ENCODE data around the gene RAPGEF5. TPM values are rescaled to one million over a fixed set of nuclear protein-coding genes. Genes with fewer than 3 reads are reported as not detected.

Gene RAPGEF5
- total RNA-seq, 1 experiment from 2014 or later: 16.4 TPM

GRCh38 chr7:22128528-22128920, 228.4 kb downstream of the RAPGEF5 start:
- no peaks in the 10 kb centered on the region for H3K9me3 ChIP-seq (ENCODE audit: insufficient read depth, low read depth)
- POLR2A ChIA-PET (ENCODE audit: unreplicated experiment): no interaction called here
- no peaks in the 10 kb centered on the region for H3K4me1 ChIP-seq (replicated peaks; ENCODE audit: insufficient read depth)
- H3K27me3 ChIP-seq (ENCODE audit: insufficient read depth, low read depth): no peaks in the 10 kb centered on the region
- H3K36me3 ChIP-seq (ENCODE audit: low read depth): no peaks in the 10 kb centered on the region
- CTCF ChIA-PET: no interaction called here
- no peak overlapping the region for H3K4me2 ChIP-seq
- H3K9me2 ChIP-seq (ENCODE audit: insufficient read depth): no peaks in the 10 kb centered on the region
- H3K4me3 ChIP-seq: no peak overlapping the region
- BruUV-seq (replicated peaks): no TSS peak
- H3K79me2 ChIP-seq (ENCODE audit: low read depth): no peaks in the 10 kb centered on the region
- no peaks in the 10 kb centered on the region for H3F3A ChIP-seq (ENCODE audit: insufficient read depth, low read depth)
- no peak overlapping the region for H2AFZ ChIP-seq
- no peak for TF ChIP-seq EZH2 (IDR thresholded peaks at IDR 0.05; ENCODE audit: low read depth)
- TF ChIP-seq, protein P1, sequence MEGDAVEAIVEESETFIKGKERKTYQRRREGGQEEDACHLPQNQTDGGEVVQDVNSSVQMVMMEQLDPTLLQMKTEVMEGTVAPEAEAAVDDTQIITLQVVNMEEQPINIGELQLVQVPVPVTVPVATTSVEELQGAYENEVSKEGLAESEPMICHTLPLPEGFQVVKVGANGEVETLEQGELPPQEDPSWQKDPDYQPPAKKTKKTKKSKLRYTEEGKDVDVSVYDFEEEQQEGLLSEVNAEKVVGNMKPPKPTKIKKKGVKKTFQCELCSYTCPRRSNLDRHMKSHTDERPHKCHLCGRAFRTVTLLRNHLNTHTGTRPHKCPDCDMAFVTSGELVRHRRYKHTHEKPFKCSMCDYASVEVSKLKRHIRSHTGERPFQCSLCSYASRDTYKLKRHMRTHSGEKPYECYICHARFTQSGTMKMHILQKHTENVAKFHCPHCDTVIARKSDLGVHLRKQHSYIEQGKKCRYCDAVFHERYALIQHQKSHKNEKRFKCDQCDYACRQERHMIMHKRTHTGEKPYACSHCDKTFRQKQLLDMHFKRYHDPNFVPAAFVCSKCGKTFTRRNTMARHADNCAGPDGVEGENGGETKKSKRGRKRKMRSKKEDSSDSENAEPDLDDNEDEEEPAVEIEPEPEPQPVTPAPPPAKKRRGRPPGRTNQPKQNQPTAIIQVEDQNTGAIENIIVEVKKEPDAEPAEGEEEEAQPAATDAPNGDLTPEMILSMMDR (conservative IDR thresholded peaks at IDR 0.05): no peak
- no peak for DNase-seq
- H3K27ac ChIP-seq: no peak overlapping the region
- H4K20me1 ChIP-seq (ENCODE audit: insufficient read depth): no peaks in the 10 kb centered on the region
- intact Hi-C loops (cut with micrococcal nuclease; ENCODE audit: unreplicated experiment): no loop called here

DNA sequence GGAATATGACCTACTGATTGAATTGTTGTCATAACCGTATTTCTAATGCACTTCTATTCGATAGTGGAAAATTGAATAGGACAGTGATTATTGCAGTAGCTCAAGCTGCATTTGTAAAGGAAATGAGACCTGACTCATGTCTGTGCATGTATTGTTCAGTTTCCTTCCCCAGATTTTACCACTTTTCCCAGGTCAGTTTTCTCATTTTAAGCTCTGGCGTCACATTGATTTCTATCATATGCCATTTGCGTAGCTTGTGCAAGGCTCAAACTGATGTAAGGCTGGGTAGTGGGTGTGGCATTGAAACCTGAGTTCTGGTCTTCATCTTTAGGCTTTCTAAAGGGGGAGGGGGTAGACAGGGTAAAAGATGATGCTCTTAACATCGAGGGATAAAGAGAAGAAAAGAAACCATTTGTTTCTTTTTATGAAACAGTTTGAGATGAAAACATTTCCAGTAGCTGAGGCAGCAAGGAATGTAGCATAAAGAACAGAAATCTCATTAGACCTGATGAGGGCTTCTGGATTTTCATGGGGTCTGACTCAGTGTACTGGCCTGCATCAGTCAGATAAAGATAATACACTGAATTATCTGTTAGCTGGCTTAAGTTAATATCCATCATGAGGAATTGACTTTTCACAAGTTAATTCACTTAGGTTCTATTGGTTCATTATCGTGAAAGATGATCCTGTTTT, 229.0 kb downstream of the RAPGEF5 start:
- POLR2A ChIA-PET (ENCODE audit: unreplicated experiment): interaction anchor here (0.6 to 0.7 kb wide), 2 partner anchors 312 to 605 kb away, joined by 3 to 7 read pairs; no protein-coding TSS in a partner anchor
- Histone ChIP-seq H3K4me2 (no peak overlapping the region), H3F3A (ENCODE audit: insufficient read depth, low read depth) (no peaks in the 10 kb centered on the region), H3K9me2 (ENCODE audit: insufficient read depth) (no peaks in the 10 kb centered on the region), H3K4me3 (no peak overlapping the region), H3K4me1 (replicated peaks; ENCODE audit: insufficient read depth) (no peaks in the 10 kb centered on the region), H3K27me3 (ENCODE audit: insufficient read depth, low read depth) (no peaks in the 10 kb centered on the region), H2AFZ (no peak overlapping the region), H3K79me2 (ENCODE audit: low read depth) (no peaks in the 10 kb centered on the region), H4K20me1 (ENCODE audit: insufficient read depth) (no peaks in the 10 kb centered on the region), H3K27ac (no peak overlapping the region), H3K9me3 (ENCODE audit: insufficient read depth, low read depth) (no peaks in the 10 kb centered on the region), H3K36me3 (ENCODE audit: low read depth) (no peaks in the 10 kb centered on the region)
- CTCF ChIA-PET: no interaction called here
- no peak for TF ChIP-seq EZH2 (IDR thresholded peaks at IDR 0.05; ENCODE audit: low read depth)
- TF ChIP-seq, protein P1 (conservative IDR thresholded peaks at IDR 0.05): no peak
- DNase-seq: no peak
- intact Hi-C loops (cut with micrococcal nuclease; ENCODE audit: unreplicated experiment): no loop called here
- no TSS peak for BruUV-seq (replicated peaks)

DNA sequence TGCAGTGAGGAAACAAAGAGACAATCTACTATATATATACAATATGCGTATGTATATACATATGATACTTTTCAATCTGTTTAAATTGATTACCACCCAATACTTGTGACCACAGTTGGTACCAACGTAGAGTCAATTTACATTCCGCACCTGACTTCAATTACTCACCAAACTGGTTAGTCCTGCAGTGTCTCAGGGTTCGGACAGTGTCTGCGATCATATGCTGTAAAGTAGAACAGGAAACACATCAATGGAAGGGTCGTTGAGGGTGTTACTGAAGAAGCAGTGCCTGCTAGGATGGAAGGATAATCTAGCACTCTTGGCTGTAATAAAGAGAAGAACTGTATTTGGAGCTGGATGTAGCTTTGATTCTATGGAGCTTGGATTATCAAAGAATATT, 231.5 kb downstream of the RAPGEF5 start:
- Histone ChIP-seq H3K4me3 (no peak overlapping the region), H3K36me3 (ENCODE audit: low read depth) (no peaks in the 10 kb centered on the region), H3F3A (ENCODE audit: insufficient read depth, low read depth) (no peaks in the 10 kb centered on the region), H3K9me2 (ENCODE audit: insufficient read depth) (no peaks in the 10 kb centered on the region), H3K27ac (no peak overlapping the region), H3K4me1 (replicated peaks; ENCODE audit: insufficient read depth) (no peaks in the 10 kb centered on the region), H4K20me1 (ENCODE audit: insufficient read depth) (no peaks in the 10 kb centered on the region), H2AFZ (no peak overlapping the region), H3K79me2 (ENCODE audit: low read depth) (no peaks in the 10 kb centered on the region), H3K27me3 (ENCODE audit: insufficient read depth, low read depth) (no peaks in the 10 kb centered on the region), H3K9me3 (ENCODE audit: insufficient read depth, low read depth) (no peaks in the 10 kb centered on the region), H3K4me2 (no peak overlapping the region)
- ChIA-PET POLR2A (ENCODE audit: unreplicated experiment) (no interaction called here), CTCF (no interaction called here)
- TF ChIP-seq EZH2 (IDR thresholded peaks at IDR 0.05; ENCODE audit: low read depth): no peak
- TF ChIP-seq, protein P1 (conservative IDR thresholded peaks at IDR 0.05): no peak
- BruUV-seq (replicated peaks): no TSS peak
- no peak for DNase-seq
- intact Hi-C loops (cut with micrococcal nuclease; ENCODE audit: unreplicated experiment): no loop called here
